LHCN-M2 (cell line): ENCODE data around the gene METTL13. TPM values are rescaled to one million over a fixed set of nuclear protein-coding genes. Genes with fewer than 3 reads are reported as not detected.

ENCODE experiments used
- DNase-seq: peaks from one replicate; pipeline ENCODE4 v3.0.0-alpha.2; 2012; ENCODE audit warnings: low read depth
- total RNA-seq: library from RNA; depleted of rRNA; stranded (reverse); fragments of >200 nt; gene quantifications from 2 replicates; pipeline ENCODE4 v1.2.3, GENCODE V29; 2014; rRNA removed

METTL13 gene
- total RNA-seq, 1 experiment from 2014 or later: 35.9 TPM

GRCh38 chr1:171845998-171846397 is 64.5 kb downstream of the METTL13 start:
- no peak for DNase-seq

Other genes starting within 250 kb of the METTL13 start
- gene MYOCOS, start 159.4 kb upstream of the METTL13 start, total RNA-seq: not detected in 2 replicates
- gene MYOC, start 129.0 kb upstream of the METTL13 start, total RNA-seq: not detected in 2 replicates
- 6.4 and 7.2 TPM in 2 replicates for gene VAMP4, start 39.6 kb upstream of the METTL13 start, total RNA-seq
- 0.13 and 0.23 TPM in 2 replicates for gene DNM3, start 59.8 kb downstream of the METTL13 start, total RNA-seq